ENCODE data around the gene TSHZ2.

DNA sequence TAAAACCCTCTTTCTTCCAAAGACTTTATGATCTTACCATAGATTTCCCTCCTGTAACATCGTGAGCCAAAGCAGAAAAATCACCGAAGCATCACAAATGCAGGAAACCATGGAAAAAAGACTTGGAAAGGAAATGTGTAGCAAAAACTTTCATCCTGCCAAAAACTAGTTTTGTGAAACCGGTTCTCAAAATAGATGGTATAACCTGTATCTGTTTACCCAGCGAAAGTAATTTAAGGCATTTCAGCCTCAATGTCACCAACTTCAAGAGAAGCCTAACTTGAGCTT is 407.6 kb downstream of the TSHZ2 start:
- TF ChIP-seq POLR2A (IDR thresholded peaks at IDR 0.05; ENCODE audit: low read depth) (no peak), EP300 (IDR thresholded peaks at IDR 0.05) (no peak)
- TF ChIP-seq, protein P1, sequence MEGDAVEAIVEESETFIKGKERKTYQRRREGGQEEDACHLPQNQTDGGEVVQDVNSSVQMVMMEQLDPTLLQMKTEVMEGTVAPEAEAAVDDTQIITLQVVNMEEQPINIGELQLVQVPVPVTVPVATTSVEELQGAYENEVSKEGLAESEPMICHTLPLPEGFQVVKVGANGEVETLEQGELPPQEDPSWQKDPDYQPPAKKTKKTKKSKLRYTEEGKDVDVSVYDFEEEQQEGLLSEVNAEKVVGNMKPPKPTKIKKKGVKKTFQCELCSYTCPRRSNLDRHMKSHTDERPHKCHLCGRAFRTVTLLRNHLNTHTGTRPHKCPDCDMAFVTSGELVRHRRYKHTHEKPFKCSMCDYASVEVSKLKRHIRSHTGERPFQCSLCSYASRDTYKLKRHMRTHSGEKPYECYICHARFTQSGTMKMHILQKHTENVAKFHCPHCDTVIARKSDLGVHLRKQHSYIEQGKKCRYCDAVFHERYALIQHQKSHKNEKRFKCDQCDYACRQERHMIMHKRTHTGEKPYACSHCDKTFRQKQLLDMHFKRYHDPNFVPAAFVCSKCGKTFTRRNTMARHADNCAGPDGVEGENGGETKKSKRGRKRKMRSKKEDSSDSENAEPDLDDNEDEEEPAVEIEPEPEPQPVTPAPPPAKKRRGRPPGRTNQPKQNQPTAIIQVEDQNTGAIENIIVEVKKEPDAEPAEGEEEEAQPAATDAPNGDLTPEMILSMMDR (IDR thresholded peaks at IDR 0.05), result no peak

Measured in esophagus muscularis mucosa (tissue), 4 donors.